OCI-LY3 (cell line): ENCODE results near the gene BRWD1.

Source experiments
- CTCF ChIP-seq: fragments of 200-600, 300-600 bp; sonication (generic); IDR thresholded peaks from 2 replicates; pipeline ENCODE4 v1.5.1; 2014; ENCODE audit warnings: antibody characterized with exemption, low read length, low read depth
- EZH2phosphoT487 ChIP-seq: fragments of 200-600 bp; shearing (Covaris generic); IDR thresholded peaks from 2 replicates; pipeline ENCODE4 v1.6.1; 2018; ENCODE audit warnings: antibody characterized with exemption, mixed run types, low read depth

GRCh38 chr21:39349211-39350093 lies 36.0 kb upstream of the BRWD1 start:
- no peak for TF ChIP-seq CTCF
- TF ChIP-seq EZH2phosphoT487 = no peak
